ENCODE measurements around the gene ZNF888.
"Not testable (repeated sequence)": the region's sequence is repeated elsewhere in the genome, so short reads cannot be mapped to it uniquely, and the experiment has no call there.

The ZNF888 gene

DNA sequence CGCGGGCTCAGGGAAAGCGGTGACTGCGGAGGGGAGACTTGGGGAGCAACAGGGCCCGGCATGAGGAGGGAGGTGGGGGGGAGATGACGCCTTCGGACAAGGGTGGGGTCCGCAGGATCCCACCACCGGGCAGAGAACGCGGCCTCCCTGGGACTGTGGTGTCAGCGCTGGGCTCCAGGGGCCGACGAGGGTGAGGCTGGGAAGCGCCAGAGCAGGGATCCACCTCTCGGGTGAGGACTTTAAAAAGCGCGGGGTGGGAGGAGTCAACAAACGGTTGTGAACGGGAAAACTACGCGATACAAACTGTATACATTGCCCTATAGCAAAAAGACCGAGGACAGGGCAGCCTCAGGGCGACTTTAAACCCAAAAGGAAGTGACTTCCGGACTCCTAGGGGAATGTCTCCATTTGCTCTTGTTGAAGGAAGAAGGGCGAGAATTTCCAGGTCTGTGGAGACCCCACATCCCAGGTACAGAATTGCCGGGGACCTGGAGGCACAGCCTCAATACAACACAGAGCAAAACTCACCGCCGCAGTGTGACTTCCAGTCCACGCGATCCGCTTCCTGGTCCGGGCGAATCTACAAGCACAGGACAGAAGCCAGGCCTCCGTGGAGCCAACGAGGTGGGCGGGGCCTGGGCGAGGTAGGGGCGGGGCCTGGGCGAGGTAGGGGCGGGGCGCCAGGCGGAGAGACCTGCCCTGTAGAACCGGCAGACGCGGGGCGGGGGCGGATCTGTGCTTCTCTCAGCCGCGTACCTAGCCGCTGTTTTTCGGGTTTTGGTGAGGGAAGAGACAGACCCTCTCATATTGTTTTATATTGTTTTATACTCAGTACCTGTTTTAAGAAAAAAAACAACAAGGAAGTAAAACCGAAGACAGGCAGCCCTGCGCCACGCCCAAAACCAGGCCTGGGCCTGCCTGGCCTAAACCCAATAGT is at the start of gene ZNF888:
Gene ZNF888 (minus strand): TSS at position 588 of the 937 bp plus-strand sequence. CDS start 5,555 bp downstream, outside the sequence.
- DNase-seq, result peak; percentile 79

- DNase-seq, result no peak
These were observed 44.5 kb upstream of the ZNF888 start for GRCh38 chr19:52967772-52968171.

DNA sequence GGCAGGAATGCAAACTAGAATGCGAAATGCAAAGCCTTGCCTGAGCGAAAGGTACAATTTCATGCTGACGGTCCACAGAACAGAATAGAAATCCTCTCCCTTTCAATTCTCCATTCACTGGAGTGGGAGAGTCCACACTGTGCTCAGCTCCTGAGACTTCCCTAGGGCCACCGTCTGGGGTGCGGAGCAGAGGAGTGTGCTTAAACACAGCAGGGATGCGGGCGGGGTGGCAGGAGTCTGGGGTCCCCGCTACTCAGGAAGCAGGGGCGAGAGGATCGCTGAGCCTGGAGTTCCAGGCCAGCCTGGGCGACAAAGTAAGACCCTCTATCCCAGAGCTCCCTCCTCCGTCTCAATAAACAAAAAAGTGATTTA is 40.0 kb upstream of the ZNF888 start:
- no peak for DNase-seq

- peak; percentile 87 for DNase-seq
These were observed 39.4 kb upstream of the ZNF888 start, which contains the start of gene ZNF816 for GRCh38 chr19:52962394-52963246. TSS of gene ZNF816 (minus strand) at chr19:52962881. CDS start at chr19:52956089, 6,792 bp downstream.

- peak; percentile 27 for DNase-seq
These were observed 38.8 kb upstream of the ZNF888 start for GRCh38 chr19:52961981-52962380.

- no peak for DNase-seq
These were observed 36.5 kb upstream of the ZNF888 start for GRCh38 chr19:52959613-52960295.

DNA sequence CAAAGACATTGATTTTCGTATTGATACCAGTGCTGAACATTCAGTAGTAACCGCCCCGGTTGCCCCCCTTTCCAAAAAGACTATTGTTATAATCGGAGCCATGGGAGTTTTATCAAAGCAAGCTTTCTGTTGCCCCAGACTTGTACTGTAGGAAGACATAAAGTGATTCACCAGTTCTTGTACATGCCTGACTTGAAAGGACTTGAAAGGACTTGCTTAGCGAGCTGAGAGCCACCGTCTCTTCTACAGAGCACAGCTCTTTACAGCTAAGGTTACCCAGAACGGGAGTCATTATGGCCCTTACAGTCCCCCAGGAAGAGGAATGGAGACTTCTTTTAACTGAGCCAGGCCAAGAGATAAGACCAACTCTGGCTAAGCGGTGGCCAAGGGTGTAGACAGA is 34.4 kb upstream of the ZNF888 start:
- no peak for DNase-seq

DNA sequence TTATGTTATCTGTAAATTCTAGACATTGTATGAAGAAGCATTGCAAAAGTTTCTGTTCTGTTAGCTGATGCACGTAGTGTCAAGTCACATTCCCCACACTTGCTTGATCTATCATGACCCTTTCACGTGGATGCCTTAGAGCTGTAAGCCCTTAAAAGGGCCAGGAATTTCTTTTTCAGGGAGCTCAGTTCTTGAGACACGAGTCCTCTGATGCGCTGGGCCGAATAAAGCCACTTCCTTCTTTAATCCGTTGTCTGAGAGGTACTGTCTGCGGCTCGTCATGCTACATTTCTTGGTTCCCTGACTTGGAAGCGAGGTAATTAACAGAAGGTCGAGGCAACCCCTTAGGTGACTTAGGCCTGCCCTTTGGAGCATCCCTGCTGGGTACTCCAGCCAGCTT is 33.7 kb upstream of the ZNF888 start:
- no peak for DNase-seq

DNA sequence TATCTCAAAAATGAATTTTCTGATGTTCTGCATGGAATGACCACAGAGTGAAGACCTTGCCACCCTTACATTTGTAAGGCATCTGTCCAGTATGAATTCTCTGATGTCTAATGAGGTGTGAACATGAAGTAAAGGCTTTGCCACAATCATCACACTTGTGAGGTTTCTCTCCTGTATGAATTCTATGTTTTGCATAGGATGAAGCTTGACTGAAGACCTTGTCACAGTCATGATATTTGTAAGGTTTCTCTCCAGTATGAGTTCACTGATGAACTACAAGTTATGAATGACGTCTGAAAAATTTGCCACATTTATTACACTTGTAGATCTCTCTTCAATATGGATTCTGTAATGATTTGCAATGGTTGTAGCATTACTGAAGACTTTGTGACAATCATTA is 26.2 kb upstream of the ZNF888 start:
- no peak for DNase-seq

- no peak for DNase-seq
These were observed 25.0 kb upstream of the ZNF888 start for GRCh38 chr19:52948025-52948770.

- DNase-seq, result no peak
These were observed 23.4 kb upstream of the ZNF888 start for GRCh38 chr19:52946322-52947310.

DNA sequence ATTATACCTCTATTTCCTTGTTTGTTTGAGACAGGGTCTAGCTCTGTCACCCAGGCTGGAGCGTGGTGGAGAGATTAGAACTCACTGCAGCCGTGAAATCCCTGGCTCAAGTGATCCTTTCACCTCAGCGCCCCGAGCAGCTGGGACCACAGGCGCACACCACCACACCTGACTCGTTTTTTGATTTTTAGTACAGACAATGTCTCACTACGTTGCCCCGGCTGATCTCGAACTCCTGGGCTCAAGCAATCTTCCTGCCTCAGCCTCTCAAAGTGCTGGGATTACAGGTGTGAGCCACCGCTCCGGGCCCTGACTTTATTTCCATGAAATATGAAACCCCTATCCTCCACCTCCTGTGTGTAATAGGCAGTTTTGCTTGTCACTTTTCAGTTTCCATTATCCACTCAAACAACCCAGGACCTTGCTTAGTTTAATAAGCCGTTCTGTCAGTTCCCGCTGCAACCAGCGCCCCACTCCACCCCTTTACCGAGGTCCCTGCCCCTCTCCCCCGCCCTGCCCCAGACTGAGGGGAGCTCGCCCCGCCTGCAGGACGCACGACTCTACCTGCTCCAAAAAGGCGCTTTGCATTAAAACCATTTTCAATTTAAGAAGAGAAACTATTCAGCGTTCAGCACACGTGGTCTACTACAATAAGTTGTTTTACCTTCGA is 22.6 kb upstream of the ZNF888 start:
- DNase-seq, result no peak

DNA sequence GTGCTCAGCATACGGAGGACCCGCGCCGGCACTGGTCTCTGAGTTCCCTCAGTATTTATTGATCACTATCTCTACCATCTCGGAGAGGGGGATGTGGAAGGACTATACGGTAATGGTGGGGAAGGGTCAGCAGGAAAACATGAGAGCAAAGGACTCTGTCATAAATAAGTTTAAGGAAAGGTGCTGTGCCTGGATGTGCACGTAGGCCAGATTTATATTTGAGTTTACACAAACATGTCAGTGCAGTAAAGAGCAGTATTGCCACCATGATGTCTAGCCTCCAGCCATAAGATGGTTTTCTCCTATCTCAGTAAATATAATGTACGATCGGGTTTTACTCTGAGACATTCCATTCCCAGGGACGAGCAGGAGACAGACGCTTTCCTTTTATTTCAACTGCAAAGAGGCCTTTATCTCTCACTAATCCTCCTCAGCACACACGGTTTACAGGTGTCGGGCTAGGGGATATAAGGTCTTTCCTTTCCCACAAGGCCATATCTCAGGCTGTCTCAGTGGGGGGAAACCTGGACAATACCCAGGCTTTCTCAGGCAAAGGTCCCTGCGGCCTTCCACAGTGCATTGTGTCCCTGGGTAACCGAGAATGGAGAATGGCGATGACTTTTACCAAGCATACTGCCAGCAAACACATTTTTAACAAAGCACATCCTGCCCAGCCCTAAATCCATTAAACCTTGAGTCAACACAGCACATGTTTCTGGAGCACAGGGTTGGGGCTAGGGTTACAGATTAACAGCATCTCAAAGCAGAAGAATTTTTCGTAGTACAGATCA is 21.7 kb upstream of the ZNF888 start:
- not testable (repeated sequence) for DNase-seq

- DNase-seq, result no peak
These were observed 20.8 kb upstream of the ZNF888 start for GRCh38 chr19:52943884-52944643.

GRCh38 chr19:52943134-52943883 is 20.1 kb upstream of the ZNF888 start:
- no peak for DNase-seq

DNA sequence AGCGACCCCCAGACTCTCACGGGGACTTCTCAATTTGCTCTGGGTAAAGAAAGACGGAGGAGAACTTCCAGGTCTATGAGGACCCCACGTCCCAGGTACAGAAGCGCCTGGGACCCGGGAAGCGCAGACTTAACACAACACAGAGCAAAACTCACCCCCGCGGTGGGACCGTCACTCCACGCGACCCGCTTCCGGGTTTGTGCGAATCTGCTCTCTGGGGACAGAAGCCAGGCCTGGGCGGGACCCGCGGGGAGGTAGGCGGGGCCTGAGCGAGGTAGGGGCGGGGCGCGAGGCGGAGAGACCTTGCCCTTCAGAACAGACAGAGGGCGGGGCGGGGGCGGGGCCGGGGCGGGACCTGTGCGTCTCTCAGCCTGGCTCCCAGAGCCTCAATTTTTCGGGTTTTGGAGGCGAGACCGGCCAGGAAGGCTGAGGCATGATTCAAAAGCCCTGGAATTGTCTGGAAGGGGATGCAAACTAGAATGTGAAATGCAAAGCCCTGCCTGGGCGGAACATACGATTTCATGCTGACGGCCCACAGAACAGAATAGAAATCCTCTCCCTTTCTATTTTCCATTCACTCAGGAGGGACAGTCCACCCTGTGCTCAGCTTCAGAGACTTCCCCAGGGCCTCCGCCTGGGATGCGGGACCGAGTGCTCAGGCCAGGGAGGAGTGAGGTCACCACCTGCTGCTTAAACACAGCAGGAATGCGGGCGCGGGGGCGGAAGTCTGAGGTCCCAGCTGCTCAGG is 19.3 kb upstream of the ZNF888 start:
- peak; percentile 59 for DNase-seq

- peak; percentile 34 for DNase-seq
These were observed 18.7 kb upstream of the ZNF888 start for GRCh38 chr19:52941941-52942385.

Measured in DMS79 treated with DMSO at 0.1 percent for 48 hours (cell line).